HEK293 (cell line): ENCODE data around the gene CRTC2.

Source experiments
- CTCF ChIA-PET: fragments of 350-600 bp; formaldehyde crosslinking; extraction: SDS; loops from one replicate; lab custom pipeline; 2021; ENCODE audit warnings: antibody characterized with exemption; lab: Yijun Ruan, JAX
- POLR2A ChIA-PET: fragments of 300-600 bp; formaldehyde crosslinking; extraction: SDS; loops from one replicate; lab custom pipeline; 2020; ENCODE audit warnings: antibody characterized with exemption, inconsistent platforms; lab: Yijun Ruan, JAX
- H3K27ac ChIP-seq: fragments of 200-500 bp; sonication (Bioruptor generic); 2 replicates; pipeline ENCODE4 v1.5.1; 2014; ENCODE audit warnings: low read depth, low read length, control low read depth, inconsistent platforms; ENCODE audit errors: extremely low read depth
- H3K36me3 ChIP-seq, 2 experiments: fragments of 200-500 bp in 1 of 2; sonication (Bioruptor generic) in 1 of 2; 1 replicate in 1 of 2; 2 replicates in 1 of 2; pipeline ENCODE4 v1.5.1; 2014 to 2017; ENCODE audit warnings: inconsistent platforms in 2 of 2, low read length in 2 of 2; ENCODE audit not compliant: control insufficient read depth in 2 of 2, insufficient read depth in 1 of 2
- H3K4me1 ChIP-seq: fragments of 200-500 bp; sonication (Bioruptor generic); 2 replicates; pipeline ENCODE4 v1.5.1; 2014; ENCODE audit warnings: mild to moderate bottlenecking, low read length, inconsistent platforms; ENCODE audit not compliant: control insufficient read depth, insufficient read depth
- H3K4me3 ChIP-seq: 2 replicates; pipeline ENCODE4 v1.5.1; 2011; ENCODE audit warnings: low read depth, mild to moderate bottlenecking, control low read depth, low read length, moderate library complexity
- H3K9me3 ChIP-seq: fragments of 200-500 bp; sonication (Bioruptor generic); 2 replicates; pipeline ENCODE4 v1.5.1; 2014; ENCODE audit warnings: low read depth, low read length, inconsistent platforms; ENCODE audit not compliant: control insufficient read depth, insufficient read depth
- EGR2 ChIP-seq: fragments of 450-650 bp; formaldehyde crosslinking; IDR thresholded peaks from 2 replicates; pipeline ENCODE4 v1.5.1; 2016; ENCODE audit warnings: low read depth, missing biosample characterization, missing genetic modification characterization
- IKZF3 ChIP-seq: fragments of 450-650 bp; IDR thresholded peaks from 2 replicates; pipeline ENCODE4 v1.5.0; 2018; ENCODE audit warnings: missing biosample characterization, mild to moderate bottlenecking, missing genetic modification characterization, moderate library complexity
- MZF1 ChIP-seq: fragments of 450-650 bp; formaldehyde crosslinking; IDR thresholded peaks from 2 replicates; pipeline ENCODE4 v1.5.1; 2017; ENCODE audit warnings: missing biosample characterization, missing genetic modification characterization, borderline replicate concordance
- SALL2 ChIP-seq: fragments of 450-650 bp; formaldehyde crosslinking; IDR thresholded peaks from 2 replicates; pipeline ENCODE4 v1.5.0; 2017; ENCODE audit warnings: missing biosample characterization, mild to moderate bottlenecking, missing genetic modification characterization, borderline replicate concordance
- SP3 ChIP-seq: fragments of 450-650 bp; formaldehyde crosslinking; IDR thresholded peaks from 2 replicates; pipeline ENCODE4 v1.5.1; 2016; ENCODE audit warnings: missing biosample characterization, missing genetic modification characterization
- ZBTB20 ChIP-seq: fragments of 450-650 bp; formaldehyde crosslinking; IDR thresholded peaks from 2 replicates; pipeline ENCODE4 v1.5.1; 2016; ENCODE audit warnings: missing biosample characterization, missing genetic modification characterization
- ZEB2 ChIP-seq: fragments of 450-650 bp; formaldehyde crosslinking; IDR thresholded peaks from 2 replicates; pipeline ENCODE4 v1.5.1; 2016; ENCODE audit warnings: missing biosample characterization, missing genetic modification characterization
- ZFP69B ChIP-seq: fragments of 450-650 bp; formaldehyde crosslinking; IDR thresholded peaks from 2 replicates; pipeline ENCODE4 v1.5.1; 2016; ENCODE audit warnings: missing biosample characterization, missing genetic modification characterization
- ZIC2 ChIP-seq: fragments of 450-650 bp; formaldehyde crosslinking; IDR thresholded peaks from 2 replicates; pipeline ENCODE4 v1.5.1; 2016; ENCODE audit warnings: missing biosample characterization, missing genetic modification characterization
- ZNF121 ChIP-seq: fragments of 450-650 bp; formaldehyde crosslinking; IDR thresholded peaks from 2 replicates; pipeline ENCODE4 v1.5.1; 2016; ENCODE audit warnings: missing biosample characterization, missing genetic modification characterization
- ZNF169 ChIP-seq: fragments of 450-650 bp; formaldehyde crosslinking; IDR thresholded peaks from 2 replicates; pipeline ENCODE4 v1.5.1; 2016; ENCODE audit warnings: missing biosample characterization, missing genetic modification characterization
- ZNF19 ChIP-seq: fragments of 450-650 bp; formaldehyde crosslinking; IDR thresholded peaks from 2 replicates; pipeline ENCODE4; 2016; ENCODE audit warnings: missing biosample characterization, missing genetic modification characterization, low read depth
- ZNF292 ChIP-seq: fragments of 450-650 bp; formaldehyde crosslinking; IDR thresholded peaks from 2 replicates; pipeline ENCODE4 v1.5.1; 2016; ENCODE audit warnings: low read depth, missing biosample characterization, missing genetic modification characterization, borderline replicate concordance
- ZNF341 ChIP-seq: fragments of 450-650 bp; formaldehyde crosslinking; IDR thresholded peaks from 2 replicates; pipeline ENCODE4; 2016; ENCODE audit warnings: low read depth, missing biosample characterization, missing genetic modification characterization
- ZNF37A ChIP-seq: fragments of 450-650 bp; IDR thresholded peaks from 2 replicates; pipeline ENCODE4 v1.5.1; 2018; ENCODE audit warnings: missing biosample characterization, missing genetic modification characterization
- ZNF433 ChIP-seq: fragments of 450-650 bp; formaldehyde crosslinking; IDR thresholded peaks from 2 replicates; pipeline ENCODE4 v1.5.1; 2016; ENCODE audit warnings: missing biosample characterization, missing genetic modification characterization, low read depth
- ZNF529 ChIP-seq: fragments of 450-650 bp; formaldehyde crosslinking; IDR thresholded peaks from 2 replicates; pipeline ENCODE4 v1.5.1; 2017; ENCODE audit warnings: missing genetic modification characterization, missing biosample characterization; ENCODE audit not compliant: insufficient replicate concordance
- ZNF621 ChIP-seq: fragments of 450-650 bp; formaldehyde crosslinking; IDR thresholded peaks from 2 replicates; pipeline ENCODE4 v1.5.1; 2017; ENCODE audit warnings: missing biosample characterization, missing genetic modification characterization
- ZNF768 ChIP-seq: fragments of 450-650 bp; formaldehyde crosslinking; IDR thresholded peaks from 2 replicates; pipeline ENCODE4 v1.5.1; 2018; ENCODE audit warnings: missing biosample characterization, mild to moderate bottlenecking, missing genetic modification characterization
- ZNF777 ChIP-seq: fragments of 450-650 bp; formaldehyde crosslinking; IDR thresholded peaks from 2 replicates; pipeline ENCODE4 v1.5.1; 2017; ENCODE audit warnings: missing biosample characterization, missing genetic modification characterization, borderline replicate concordance
- TF ChIP-seq, protein P1 (sequence below): fragments of 450-650 bp; formaldehyde crosslinking; IDR thresholded peaks from 2 replicates; pipeline ENCODE4 v1.5.1; 2016; ENCODE audit warnings: missing biosample characterization, missing genetic modification characterization, low read depth
- TF ChIP-seq, protein P2 (sequence below): fragments of 450-650 bp; formaldehyde crosslinking; IDR thresholded peaks from 2 replicates; pipeline ENCODE4 v1.5.1; 2016; ENCODE audit warnings: missing biosample characterization, missing genetic modification characterization
- TF ChIP-seq, protein P3 (sequence below): fragments of 450-650 bp; formaldehyde crosslinking; IDR thresholded peaks from 2 replicates; pipeline ENCODE4 v1.5.1; 2016; ENCODE audit warnings: missing biosample characterization, missing genetic modification characterization
- TF ChIP-seq, protein P4 (sequence below): fragments of 450-650 bp; formaldehyde crosslinking; IDR thresholded peaks from 2 replicates; pipeline ENCODE4 v1.5.1; 2016; ENCODE audit warnings: missing biosample characterization, missing genetic modification characterization
- TF ChIP-seq, protein P5 (sequence below): fragments of 450-650 bp; formaldehyde crosslinking; IDR thresholded peaks from 2 replicates; pipeline ENCODE4 v1.5.0; 2017; ENCODE audit warnings: missing biosample characterization, missing genetic modification characterization, borderline replicate concordance

CRTC2 gene

DNA sequence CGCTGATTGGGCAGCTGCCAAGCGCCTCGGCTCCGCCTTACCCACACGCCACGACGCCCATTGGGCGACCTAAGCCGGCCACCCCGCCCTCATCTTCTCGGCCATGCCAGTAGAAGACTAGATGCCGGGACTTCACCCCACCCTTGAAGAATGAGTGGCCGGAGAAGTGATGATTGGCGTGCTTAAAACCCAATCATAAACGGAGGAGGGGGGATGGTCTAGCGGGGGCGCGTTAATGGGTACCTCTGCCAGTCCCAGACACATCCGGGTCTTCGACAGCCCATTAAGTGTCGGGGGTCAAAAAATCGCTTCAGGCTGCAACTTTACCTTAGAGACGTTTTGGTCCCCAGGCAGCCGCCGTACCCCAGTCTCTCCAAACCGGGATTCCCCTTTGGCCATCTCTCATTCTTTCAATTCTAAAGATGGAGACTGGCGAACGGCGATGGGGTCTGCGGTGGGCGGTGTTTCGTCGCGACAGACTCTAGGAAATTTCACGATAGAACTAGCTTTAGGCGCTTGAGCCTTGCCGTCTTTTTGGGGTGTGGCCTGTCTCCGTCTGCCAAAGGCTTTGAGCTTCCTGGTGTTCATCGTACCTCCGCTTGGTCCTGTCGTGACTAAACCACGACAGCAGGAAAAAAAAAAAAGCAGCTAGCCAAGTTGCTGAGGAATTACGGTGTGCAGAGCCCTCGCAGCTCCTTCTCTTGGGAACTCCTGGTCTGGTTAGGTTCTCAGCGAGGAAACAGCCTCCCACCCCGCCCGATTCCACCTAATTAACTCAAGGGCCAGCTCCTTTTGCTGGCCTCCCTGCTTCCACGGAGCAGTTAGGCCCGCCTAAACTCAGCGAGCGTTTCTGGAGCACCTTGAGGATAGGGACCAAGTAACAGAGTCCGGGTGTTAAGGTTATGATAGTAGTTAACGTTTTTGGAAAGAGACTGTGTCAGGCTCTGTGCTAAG is 35.2 kb downstream of the CRTC2 start, which contains the start of gene GATAD2B (continued):
- no peak for TF ChIP-seq ZNF292 (tag by site-specific recombination)
- no peak for TF ChIP-seq ZNF433 (tag by site-specific recombination)
- peak; percentile 87 for TF ChIP-seq SP3
- no peak; the same call in none of the 2 replicates for TF ChIP-seq EGR2 (tag by site-specific recombination)
- TF ChIP-seq, protein P1, sequence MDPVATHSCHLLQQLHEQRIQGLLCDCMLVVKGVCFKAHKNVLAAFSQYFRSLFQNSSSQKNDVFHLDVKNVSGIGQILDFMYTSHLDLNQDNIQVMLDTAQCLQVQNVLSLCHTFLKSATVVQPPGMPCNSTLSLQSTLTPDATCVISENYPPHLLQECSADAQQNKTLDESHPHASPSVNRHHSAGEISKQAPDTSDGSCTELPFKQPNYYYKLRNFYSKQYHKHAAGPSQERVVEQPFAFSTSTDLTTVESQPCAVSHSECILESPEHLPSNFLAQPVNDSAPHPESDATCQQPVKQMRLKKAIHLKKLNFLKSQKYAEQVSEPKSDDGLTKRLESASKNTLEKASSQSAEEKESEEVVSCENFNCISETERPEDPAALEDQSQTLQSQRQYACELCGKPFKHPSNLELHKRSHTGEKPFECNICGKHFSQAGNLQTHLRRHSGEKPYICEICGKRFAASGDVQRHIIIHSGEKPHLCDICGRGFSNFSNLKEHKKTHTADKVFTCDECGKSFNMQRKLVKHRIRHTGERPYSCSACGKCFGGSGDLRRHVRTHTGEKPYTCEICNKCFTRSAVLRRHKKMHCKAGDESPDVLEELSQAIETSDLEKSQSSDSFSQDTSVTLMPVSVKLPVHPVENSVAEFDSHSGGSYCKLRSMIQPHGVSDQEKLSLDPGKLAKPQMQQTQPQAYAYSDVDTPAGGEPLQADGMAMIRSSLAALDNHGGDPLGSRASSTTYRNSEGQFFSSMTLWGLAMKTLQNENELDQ (tag by site-specific recombination) = no peak
- peak; percentile 41; the same call in 1 of the 2 replicates for TF ChIP-seq MZF1 (tag by site-specific recombination)
- no peak for TF ChIP-seq ZNF169
- peak; percentile 43 for TF ChIP-seq ZNF341 (tag by site-specific recombination)
- TF ChIP-seq SALL2 (tag by site-specific recombination) = no peak
- no peak for TF ChIP-seq ZNF19 (tag by site-specific recombination)
- TF ChIP-seq ZIC2 (tag by site-specific recombination) = no peak
- no peak for TF ChIP-seq ZNF529
- TF ChIP-seq ZFP69B (tag by site-specific recombination) = peak; percentile 47; the same call in 1 of the 2 replicates

DNA sequence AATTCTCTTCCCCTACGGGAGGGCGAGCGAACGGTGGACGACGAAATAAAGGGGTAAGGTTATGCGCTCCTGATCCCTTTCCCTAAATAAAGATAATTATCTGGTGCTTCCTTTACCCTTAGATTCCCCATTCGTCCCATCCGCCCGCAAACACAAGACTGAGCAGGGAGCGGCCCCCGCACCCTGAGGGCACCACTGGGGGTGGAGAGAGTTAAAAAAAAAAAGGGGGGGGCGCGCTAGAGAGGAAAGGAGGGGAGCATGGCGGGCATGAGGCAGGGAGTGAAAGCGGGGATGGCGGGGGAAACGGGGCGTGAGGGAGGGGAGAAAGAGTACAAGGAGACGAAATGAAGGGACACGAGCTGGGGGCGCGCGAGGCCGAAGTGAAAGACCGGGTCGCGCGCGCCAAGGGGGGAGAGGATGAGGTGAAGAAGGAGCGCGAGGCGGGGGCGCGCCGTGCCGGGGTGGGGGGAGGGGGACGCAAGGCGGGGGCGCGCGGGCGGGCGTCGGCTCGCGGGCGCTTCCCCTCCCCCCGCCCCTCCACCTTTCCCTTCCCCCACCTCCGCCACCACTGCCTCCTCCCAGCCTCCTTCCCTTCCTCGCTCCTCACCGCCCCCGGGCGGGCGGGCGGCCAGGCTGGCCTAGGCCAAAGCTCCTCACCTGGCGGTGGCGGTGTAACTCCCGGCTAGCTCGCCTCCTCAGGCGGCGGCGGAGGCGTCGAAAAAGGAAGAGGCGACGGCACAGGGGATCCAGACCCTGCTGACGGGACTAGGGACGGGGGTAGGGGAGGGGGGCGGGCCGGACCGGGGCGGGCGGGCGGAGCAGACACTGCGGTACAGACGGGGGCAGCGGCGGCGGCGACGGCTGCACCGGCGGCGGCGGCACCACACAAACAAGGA is 36.1 kb downstream of the CRTC2 start:
- ChIA-PET CTCF (interaction anchor here (0.6 to 1.9 kb wide), 4 partner anchors 8 to 125 kb away, joined by 3 to 8 read pairs (median 3); no protein-coding TSS in a partner anchor), POLR2A (interaction anchor here (0.6 to 3.9 kb wide), 18 partner anchors 8 to 1156 kb away, joined by 3 to 31 read pairs (median 4); partner anchors contain the start of genes CREB3L4, DENND4B, JTB and RPS27)
- Histone ChIP-seq H3K27ac (peak overlapping the region; percentile 74), H3K4me1 (peaks cover 4% of the 10 kb centered on the region), H3K36me3 (peaks cover 0 to 17% of the 10 kb centered on the region in 2 experiments; a peak in 2 of 3 replicates), H3K4me3 (peak overlapping the region; percentile 95), H3K9me3 (no peaks in the 10 kb centered on the region)
- TF ChIP-seq ZNF621 (tag by site-specific recombination) = no peak
- 0 out of 2 replicates have a peak, but pooled peaks have one; percentile 51 for TF ChIP-seq IKZF3
- TF ChIP-seq, protein P2, sequence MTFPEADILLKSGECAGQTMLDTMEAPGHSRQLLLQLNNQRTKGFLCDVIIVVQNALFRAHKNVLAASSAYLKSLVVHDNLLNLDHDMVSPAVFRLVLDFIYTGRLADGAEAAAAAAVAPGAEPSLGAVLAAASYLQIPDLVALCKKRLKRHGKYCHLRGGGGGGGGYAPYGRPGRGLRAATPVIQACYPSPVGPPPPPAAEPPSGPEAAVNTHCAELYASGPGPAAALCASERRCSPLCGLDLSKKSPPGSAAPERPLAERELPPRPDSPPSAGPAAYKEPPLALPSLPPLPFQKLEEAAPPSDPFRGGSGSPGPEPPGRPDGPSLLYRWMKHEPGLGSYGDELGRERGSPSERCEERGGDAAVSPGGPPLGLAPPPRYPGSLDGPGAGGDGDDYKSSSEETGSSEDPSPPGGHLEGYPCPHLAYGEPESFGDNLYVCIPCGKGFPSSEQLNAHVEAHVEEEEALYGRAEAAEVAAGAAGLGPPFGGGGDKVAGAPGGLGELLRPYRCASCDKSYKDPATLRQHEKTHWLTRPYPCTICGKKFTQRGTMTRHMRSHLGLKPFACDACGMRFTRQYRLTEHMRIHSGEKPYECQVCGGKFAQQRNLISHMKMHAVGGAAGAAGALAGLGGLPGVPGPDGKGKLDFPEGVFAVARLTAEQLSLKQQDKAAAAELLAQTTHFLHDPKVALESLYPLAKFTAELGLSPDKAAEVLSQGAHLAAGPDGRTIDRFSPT (tag by site-specific recombination) = no peak
- TF ChIP-seq, protein P3, sequence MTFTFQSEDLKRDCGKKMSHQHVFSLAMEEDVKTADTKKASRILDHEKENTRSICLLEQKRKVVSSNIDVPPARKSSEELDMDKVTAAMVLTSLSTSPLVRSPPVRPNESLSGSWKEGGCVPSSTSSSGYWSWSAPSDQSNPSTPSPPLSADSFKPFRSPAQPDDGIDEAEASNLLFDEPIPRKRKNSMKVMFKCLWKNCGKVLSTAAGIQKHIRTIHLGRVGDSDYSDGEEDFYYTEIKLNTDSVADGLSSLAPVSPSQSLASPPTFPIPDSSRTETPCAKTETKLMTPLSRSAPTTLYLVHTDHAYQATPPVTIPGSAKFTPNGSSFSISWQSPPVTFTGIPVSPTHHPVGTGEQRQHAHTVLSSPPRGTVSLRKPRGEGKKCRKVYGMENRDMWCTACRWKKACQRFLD (tag by site-specific recombination) = no peak
- no peak for TF ChIP-seq ZNF121 (tag by site-specific recombination)
- TF ChIP-seq, protein P4, sequence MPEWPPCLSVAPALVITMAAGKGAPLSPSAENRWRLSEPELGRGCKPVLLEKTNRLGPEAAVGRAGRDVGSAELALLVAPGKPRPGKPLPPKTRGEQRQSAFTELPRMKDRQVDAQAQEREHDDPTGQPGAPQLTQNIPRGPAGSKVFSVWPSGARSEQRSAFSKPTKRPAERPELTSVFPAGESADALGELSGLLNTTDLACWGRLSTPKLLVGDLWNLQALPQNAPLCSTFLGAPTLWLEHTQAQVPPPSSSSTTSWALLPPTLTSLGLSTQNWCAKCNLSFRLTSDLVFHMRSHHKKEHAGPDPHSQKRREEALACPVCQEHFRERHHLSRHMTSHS (tag by site-specific recombination) = no peak
- no peak for TF ChIP-seq ZEB2 (tag by site-specific recombination)
- TF ChIP-seq ZBTB20 (tag by site-specific recombination) = no peak
- TF ChIP-seq ZNF768 (tag by site-specific recombination) = no peak
- TF ChIP-seq ZNF37A = no peak
- TF ChIP-seq, protein P5, sequence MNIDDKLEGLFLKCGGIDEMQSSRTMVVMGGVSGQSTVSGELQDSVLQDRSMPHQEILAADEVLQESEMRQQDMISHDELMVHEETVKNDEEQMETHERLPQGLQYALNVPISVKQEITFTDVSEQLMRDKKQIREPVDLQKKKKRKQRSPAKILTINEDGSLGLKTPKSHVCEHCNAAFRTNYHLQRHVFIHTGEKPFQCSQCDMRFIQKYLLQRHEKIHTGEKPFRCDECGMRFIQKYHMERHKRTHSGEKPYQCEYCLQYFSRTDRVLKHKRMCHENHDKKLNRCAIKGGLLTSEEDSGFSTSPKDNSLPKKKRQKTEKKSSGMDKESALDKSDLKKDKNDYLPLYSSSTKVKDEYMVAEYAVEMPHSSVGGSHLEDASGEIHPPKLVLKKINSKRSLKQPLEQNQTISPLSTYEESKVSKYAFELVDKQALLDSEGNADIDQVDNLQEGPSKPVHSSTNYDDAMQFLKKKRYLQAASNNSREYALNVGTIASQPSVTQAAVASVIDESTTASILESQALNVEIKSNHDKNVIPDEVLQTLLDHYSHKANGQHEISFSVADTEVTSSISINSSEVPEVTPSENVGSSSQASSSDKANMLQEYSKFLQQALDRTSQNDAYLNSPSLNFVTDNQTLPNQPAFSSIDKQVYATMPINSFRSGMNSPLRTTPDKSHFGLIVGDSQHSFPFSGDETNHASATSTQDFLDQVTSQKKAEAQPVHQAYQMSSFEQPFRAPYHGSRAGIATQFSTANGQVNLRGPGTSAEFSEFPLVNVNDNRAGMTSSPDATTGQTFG (tag by site-specific recombination) = no peak
- no peak for TF ChIP-seq ZNF777 (tag by site-specific recombination)
- TF ChIP-seq ZIC2 (tag by site-specific recombination) = no peak
